ENCODE measurements around the gene ERGIC3.

GRCh38 chr20:35563834-35564233 lies 22.0 kb downstream of the ERGIC3 start:
- no peak for TF ChIP-seq CTCF (IDR thresholded peaks at IDR 0.05 in 8 of 11, conservative IDR thresholded peaks at IDR 0.05 in 3 of 11)
- TF ChIP-seq POLR2A (IDR thresholded peaks at IDR 0.05) = no peak
- no peak for TF ChIP-seq POLR2AphosphoS5 (IDR thresholded peaks at IDR 0.05)
